ENCODE data around the gene RPL31.

RPL31 gene

DNA sequence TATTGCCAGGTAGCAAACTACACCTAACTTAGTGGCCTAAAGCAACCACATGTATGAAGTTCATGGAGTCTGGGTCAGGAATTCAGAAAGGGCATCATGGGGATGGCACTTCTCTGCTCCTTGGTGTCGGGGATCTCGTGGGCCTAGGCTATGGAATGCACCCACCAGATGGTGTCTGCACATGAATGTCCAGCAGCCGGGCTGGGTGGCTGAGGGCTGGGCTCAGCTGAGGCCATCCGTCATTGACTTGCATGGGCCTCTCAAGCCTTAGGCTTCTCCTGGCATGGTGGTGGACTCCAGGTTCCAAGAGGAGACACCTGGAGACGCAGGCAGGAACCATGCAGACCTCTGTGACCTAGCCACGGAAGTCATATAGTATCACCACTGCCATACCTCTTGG is 26.0 kb upstream of the RPL31 start:
- no peak for FAIRE-seq

DNA sequence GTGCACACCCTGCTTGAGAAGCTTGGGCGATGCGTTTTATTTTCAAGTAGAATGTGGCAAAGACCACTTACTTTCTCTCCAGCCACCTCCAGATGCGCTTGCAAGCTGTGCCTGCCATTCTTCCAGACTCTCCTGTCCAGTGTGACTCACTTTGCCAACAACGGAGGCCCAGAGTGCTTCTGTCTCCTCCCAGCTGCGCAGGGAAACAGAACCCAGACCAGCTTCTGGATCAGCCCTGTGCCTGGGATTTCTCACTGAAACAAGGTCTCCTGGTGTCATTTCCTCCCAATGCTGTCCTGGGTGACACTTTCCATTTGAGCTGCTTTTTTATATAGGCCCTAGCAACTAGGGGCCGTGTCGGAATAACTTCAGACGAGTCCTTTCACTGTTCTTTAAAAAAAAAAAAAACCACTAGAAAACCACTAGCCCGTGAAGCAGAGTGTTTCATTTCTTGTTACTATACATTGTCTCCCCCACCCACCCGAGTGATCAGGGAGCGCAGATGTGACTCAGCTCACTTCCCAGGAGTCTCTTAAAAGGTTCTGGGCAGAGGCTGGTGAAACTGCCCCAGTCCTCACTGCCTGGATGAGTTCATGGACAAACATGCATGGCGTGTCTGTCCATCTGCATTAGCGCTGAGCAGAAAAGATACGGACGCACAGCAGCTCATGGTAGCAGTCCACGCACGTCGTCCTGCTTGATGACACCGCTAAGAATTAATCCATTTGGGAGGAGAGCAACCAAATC is 25.3 kb upstream of the RPL31 start:
- no peak for FAIRE-seq

DNA sequence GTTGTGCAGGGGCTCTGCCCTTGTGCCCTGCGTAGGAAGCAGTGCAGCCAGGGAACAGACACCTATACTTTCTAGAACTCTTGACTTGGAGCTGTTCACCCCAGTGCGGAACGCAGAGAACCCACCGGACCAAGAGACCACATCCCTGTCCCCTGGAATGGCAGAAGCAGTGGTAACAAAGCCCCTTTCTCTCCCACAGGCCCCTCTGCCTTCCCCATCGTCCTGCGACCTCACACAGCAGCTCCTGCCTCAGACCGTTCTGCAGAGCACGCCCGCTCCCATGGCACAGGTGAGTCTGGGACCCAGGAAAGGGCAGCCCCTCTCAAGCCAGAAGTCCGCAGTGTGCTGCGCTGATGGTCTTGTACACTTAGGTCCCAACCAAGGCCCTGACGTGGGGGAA is 24.6 kb upstream of the RPL31 start:
- no peak for FAIRE-seq

DNA sequence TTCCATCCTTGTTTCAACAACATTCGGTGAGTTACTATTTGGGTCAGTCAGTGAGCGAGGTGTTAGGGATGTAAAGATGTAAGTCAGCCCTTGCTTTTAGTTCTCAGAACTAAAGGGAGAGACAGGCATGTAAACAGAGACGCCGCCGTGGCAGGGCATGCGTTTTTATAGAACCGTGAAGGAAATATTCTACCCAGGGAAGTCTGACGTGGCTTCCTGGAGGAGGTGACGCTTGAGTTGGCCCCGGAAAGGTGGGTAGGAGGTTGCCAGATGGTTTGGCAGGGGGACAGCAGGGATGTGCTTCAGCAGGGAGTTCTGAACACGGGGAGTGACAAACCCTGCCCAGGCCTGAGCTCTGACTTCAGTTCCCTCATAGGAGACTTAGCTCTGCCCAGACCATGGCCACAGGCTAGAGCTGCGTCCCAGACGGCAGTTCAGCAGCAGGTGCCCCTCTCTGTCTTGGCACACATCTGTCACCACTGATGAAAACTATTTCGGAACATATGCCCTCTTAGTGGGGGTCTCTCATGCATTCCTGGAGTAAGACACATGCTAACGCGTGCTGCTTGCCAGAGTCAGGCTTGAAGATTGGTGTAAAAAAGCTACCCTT is 23.4 kb upstream of the RPL31 start:
- no peak for FAIRE-seq

DNA sequence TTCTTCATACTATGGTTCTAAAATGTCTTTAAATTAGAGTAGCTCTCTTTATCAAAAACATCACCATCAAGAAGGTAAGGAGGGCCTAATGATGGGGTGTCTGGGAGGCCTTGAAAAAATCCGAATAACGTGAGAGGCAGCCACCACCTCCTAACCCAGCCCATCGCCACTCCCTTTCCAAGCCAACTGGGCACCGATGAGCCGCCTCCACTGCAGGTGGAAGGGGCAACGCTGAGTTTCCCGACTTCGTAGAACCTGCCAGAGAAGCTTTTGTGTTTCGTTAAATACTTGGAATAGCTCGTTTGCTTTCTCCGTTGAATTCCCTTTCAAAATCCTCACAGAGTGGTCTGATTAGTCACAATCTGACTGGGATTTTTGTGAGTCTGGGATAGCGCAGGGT is 22.0 kb upstream of the RPL31 start:
- FAIRE-seq, result no peak

DNA sequence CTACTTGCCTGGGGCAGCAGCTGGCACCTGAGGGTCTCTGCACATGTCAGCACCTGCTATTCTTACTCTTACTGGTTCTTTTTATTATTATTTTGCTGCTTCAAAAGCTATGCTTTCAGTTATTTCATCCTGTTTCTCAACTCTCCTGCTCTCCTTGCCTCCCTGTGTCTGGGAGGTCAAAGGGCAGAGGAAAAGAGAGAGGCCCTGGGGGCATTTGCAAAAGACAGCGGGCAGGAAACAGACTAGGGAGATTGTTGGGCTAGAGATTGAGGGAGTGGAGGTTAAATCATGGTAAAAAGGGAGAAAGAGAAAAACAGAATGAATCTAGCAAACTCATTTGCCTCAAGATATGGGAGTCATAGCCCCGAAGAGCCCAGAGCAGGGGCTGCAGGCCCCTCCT is 21.1 kb upstream of the RPL31 start:
- no peak for FAIRE-seq

DNA sequence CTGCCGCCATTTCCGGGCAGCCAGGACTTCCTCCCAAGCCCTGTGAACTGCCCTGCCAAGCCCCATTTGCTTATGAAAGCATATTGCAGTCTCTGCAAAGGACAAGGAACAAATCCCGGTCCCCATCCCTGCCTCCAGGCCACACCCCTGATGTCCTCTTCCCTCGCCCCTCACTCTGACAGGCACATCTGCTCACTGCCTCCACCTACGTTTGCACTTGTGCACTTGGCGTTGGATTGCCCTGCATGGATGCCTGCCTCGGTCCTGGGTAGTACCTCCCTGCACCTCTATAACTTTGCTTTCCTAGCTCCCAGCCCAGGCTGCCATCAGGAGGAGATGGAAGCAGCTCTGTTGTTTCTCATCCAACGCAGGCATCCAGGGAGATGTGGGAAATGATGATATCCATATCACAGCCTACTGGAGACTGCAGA is 19.6 kb upstream of the RPL31 start:
- no peak for FAIRE-seq

DNA sequence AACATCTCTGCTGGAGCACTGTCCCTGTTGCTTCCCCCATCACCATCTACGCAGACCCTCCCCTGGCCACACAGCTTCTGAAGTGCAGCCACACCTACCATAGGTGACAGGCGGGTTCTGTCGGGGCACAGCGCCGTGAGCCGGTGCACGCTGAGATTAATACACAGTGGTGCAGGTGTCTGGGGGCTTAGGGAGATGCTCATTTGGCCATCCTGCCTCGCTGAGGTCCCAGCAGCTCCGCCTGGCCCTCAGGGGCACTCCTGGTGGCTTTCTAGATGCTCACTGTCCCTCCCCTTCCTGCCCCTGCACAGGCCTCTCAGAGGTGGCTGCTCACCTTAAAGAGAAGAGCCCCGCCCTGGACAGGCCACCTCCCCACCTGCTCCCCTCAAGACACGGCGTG is 18.9 kb upstream of the RPL31 start:
- FAIRE-seq, result no peak

DNA sequence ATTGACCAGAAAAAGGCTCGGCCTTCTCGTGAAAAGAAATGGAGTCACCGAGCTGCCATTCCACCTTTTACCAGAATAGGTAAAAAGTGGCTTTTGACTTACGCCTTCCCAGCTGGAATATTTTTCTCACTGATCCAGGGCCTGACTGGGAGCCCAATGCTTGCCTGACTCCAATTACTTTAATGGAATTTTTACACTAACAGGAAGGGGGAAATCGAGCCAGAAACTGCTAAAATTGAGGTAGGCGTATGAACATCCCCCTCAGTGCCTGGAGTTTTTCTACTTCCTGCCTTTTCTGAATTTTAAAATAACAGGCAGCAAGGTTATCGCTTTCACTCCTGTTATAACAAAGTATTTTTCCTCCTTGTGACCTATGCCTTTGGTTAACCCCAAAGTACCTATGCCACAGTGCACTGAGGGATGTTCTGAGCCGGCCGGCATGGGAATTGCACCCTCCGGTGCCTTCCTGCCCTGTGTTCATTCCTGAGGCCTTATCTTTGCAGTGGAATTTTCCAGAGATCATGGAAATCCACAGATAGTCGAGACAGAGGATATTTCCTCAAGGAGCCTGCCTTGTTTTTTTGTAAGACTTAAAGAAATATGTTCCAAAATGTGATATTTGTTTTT is 18.3 kb upstream of the RPL31 start:
- FAIRE-seq, result no peak

DNA sequence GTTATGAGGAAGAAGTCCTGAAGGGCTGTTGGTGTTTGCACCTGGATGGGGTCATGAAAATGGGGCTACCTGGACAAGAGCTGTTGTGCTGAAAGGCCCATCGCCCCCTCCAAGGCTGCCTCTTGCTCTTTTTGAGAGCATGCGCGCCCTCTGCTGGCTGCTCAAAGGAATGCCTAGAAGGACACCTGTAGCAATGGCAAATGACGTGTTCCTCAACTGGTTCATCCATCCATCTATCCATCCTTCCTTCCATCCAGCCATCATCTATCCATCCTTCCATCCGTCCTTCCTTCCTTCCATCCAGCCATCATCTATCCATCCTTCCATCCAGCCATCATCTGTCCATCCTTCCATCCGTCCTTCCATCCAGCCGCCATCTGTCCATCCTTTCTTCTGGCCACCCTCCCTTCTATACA is 17.2 kb upstream of the RPL31 start:
- FAIRE-seq, result no peak

DNA sequence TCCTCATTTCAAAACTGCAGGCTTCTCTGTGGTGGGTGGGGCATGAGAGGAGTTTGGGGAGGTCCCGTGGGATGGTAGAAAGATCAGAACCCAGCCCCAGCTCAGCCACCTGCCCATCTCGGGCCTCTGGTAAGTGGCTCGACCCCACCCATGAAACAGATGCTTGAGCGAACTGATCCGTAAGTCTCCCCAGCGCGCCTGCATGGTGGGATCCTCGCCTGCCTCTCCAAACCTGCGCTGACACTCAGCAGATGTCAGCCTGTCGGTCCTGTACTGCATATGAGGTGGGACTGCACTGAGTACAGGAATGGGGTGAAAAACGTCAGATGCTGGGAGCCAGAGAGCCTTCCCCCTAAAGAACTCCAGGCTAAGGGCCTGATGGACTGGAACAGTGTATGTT is 15.9 kb upstream of the RPL31 start:
- no peak for FAIRE-seq

DNA sequence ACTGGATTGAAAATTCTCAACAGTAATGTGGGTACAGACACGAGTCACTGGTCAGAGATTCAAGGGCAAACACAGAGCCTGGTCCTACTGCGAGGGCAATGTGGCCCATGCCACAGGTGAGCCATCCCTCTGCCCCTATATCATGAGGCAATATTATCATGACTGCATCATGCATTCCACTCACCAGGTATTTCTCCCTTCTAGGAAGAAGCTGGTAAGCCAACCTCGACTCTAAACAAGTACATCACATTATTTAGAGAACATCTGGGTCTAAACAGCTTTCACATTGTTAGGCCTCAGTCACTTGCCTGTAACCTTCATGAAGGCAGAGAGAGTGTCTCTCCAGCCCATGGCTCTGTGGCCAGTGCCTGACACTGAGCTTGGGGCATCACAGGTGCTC is 14.6 kb upstream of the RPL31 start:
- no peak for FAIRE-seq

DNA sequence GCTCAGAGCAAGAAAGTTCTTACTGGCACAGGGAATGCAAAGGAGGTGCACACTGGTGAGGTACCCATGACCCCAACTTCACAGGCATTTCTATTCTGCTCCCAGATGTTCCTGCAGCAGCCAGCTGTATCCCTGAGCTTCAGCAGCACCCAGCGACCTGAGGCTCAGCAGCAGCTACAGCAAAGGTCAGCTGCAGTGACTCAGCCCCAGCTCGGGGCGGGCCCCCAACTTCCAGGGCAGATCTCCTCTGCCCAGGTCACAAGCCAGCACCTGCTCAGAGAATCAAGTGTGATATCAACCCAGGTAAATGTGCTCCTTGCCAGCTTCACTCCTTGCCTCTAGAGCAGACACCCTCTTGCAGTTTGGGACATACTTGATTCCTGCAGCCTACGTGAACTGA is 14.1 kb upstream of the RPL31 start:
- no peak for FAIRE-seq

DNA sequence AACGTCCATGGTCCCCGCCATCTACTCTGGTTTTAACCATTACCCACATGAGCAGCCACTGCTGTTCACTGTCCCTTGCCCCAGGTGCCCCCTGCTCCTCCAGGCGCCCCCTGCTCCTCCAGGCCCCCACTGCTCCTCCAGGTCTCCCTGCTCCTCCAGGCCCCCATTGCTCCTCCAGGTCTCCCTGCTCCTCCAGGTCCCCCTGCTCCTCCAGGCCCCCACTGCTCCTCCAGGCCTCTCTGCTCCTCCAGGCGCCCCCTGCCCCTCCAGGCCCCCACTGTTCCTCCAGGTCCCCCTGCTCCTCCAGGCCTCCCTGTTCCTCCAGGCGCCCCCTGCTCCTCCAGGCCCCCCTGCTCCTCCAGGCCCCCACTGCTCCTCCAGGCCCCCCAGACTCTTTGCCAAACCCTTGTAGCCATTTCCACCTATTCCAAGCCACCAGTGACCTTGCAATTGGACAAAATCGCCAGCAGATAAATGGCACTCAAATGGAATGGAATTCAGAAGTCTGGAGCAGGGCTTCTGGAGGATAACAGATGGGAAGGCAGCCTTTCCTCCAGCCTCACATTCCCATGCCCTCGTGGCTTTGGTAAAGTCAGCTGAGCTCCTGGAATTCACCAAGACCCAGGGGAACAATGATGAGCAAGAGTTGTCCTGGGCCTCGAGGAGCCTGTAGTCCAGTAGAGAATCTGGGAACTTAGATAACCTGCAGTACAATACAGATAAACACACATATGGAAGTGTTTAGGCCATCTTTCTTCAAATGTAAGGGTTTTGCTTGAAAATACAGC is 13.3 kb upstream of the RPL31 start:
- no peak for FAIRE-seq

DNA sequence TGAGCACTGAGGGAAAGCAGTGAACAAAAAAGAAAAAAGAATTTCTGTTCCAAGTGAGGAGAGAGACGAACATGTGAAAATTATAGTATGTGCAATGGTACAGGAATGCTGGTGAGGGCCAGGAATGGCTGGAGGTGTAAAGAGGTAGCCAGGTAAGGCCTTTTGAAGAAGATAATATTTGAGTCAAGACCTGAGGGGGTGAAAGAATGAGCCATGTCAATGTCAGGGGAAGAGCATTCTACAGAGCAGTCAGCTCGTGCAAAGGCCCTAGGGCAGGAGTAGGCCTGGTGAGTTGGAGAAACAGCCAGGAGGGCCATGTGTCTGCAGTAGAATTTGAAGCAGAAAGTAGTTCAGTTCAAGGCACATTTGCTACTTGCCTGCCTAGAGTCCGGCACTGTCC is 12.4 kb upstream of the RPL31 start:
- FAIRE-seq, result no peak

DNA sequence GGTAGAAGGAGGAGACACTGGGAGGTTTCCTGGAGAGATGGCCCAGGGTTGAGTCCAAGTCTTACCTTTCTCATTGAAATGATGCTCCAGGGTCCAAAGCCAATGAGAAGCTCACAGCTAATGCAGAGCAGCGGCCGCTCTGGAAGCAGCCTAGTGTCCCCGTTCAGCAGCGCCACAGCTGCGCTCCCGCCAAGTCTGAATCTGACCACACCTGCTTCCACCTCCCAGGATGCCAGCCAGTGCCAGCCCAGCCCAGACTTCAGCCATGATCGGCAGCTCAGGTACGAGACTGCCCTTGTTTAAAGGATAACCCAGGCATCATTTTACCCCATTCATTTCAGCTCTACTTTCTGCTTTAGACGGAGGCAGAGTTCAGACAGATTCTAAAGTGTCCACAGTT is 11.9 kb upstream of the RPL31 start:
- no peak for FAIRE-seq

DNA sequence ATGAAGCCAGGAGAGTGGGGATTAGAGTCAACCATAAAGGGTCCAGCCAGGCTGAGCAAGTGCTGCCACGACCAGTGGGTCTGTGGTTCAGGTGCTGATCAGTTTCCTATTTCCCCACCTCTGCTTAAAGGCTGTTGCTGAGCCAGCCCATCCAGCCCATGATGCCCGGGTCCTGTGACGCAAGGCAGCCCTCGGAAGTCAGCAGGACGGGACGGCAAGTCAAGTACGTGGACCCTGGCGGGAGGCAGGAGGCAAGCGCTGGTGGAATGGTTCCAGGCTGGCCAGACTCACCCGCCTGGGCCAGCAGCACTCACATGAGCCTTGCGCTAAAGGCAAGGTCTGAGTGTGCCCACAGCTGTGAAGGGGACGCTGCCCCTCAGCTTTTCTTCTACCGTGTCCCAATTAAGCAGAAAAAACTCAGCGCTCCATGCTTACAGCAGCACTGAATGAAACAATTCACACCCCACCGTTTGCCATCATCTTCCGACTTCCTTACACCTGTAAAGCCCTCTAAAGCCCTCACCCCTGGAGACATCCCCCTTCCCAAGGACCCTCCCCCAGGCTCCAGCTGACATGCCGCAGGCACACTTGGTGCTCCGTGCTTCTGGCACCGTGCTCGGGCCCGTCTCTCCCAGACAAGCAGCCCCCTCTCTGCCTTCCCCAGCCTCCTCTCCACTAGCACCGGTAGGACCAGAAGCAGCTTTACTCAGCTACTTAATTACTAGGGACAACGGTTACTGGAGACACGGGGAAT is 11.3 kb upstream of the RPL31 start:
- FAIRE-seq, result no peak

DNA sequence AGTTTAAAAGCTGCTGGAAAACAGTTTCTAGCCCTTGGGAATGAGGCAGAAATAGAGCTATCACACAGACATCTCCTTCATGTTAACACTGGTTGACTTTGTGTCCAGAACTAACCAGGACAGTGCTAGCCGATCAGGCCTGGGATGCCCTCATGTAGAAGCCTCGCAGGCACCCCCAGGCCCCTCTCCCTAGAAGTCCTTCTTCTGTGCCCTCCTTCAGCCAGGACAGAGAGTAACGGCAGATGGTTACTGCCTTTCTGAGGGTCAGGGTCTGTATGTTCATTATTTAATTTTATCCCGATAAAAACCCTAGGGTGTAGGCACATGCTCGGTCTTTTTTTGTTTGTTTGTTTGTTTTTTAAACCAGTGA is 10.7 kb upstream of the RPL31 start:
- no peak for FAIRE-seq

DNA sequence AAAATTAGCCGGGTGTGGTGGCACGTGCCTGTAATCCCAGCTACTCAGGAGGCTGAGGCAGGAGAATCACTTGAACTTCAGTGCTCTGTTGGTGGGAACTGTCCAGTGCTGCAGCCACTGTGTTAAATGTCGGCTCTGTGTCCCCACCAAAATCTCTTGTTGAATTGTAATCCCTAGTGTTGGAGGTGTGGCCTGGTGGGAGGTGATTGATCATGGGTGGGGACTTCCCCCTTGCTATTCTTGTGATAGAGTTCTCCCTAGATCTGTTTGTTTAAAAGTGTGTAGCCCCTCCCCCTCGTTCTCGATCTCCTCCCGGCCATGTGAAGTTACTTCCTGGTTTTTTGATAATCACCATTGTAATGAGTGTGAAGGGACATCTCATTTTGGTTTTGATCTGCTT is 9.8 kb upstream of the RPL31 start:
- no peak for FAIRE-seq

DNA sequence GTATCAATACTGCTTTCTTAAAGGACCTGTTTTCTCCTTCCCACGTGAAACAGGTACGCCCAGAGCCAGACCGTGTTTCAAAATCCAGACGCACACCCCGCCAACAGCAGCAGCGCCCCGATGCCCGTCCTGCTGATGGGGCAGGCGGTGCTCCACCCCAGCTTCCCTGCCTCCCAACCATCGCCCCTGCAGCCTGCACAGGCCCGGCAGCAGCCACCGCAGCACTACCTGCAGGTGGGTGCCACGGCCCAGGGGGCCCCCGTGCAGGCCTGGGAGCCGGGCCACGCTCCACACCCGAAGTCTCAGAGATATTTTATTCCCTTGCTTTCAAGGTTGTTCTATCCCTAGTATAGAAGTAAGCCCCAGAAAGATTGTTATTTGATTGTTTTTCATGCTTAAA is 8.8 kb upstream of the RPL31 start:
- FAIRE-seq, result no peak

DNA sequence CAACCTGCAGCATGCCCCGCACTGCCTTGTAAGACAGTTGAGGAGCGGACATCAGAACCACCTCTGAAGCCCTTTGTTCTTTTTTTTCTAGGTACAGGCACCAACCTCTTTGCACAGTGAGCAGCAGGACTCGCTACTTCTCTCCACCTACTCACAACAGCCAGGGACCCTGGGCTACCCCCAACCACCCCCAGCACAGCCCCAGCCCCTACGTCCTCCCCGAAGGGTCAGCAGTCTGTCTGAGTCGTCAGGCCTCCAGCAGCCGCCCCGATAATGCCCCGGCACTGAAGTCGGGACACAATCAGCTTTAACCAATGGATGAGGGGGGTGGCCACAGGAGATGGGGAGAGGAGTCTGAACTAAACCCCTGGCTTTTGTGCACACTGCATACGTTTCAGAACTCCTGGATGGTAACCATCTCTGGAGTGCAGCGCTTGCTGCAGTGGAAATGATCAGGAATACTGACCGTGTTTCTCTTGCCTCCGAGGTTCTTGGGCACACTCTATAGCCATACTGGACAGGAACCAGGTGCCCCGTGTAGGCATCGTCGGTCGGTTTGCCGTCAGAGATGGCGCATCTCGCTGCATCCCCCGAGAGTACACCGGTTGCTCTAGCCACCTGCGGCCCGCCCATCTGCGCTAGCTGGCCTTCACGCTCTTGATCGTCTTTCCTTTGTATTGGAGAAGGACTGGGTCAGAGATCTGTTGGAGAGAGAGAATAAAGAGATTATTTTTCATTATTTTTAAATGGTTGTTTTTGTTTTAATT is 6.6 kb upstream of the RPL31 start:
- no peak for FAIRE-seq

DNA sequence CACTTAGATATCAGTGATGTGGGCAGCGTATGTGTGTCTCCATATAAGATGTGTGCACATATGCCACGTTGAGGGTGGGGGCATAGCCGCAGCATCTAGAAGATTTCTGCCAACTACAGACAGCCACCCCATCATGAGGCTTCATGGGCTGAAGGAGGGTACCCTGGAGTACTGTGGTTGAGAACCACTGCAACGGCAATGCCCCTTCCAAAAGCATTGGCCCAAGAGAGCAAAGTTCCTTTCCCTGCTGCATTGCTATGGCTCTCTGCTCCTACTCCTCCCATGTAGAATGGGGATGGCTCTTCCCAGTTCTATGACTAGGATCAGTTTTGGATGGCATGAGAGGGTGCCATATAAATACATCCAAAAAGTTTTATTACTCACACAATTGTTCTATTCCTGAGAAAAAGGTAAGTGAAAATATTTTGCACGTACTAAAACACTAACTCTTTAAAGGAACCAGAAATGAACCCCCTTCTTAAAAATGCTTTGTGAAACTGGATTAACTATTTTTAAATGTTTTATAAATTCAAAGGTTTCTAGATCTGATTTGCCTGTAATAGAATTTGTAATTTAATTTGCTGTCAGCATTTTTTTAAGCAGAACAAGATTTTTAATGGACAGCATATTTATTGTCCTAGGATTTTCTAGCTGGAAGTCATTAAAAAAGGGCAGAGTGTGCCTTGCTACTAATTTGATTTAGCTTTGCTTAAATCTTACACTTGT is 4.4 kb upstream of the RPL31 start:
- FAIRE-seq, result no peak
